GM12878 (cell line): ENCODE data around the gene BAIAP2L1. TPM values are rescaled to one million over a fixed set of nuclear protein-coding genes. Genes with fewer than 3 reads are reported as not detected.

Experiments
- ATAC-seq: fragments of 200-7000 bp; cut with Tn5 transposase; 3 replicates; pipeline ENCODE4 v1.9.1; 2020; ENCODE audit warnings: mild to moderate bottlenecking, moderate library complexity
- BruUV-seq: library from RNA; stranded (reverse); fragments of 400-500 nt; replicated peaks from 2 replicates; lab custom pipeline; 2021; lab: Mats Ljungman, UMichigan
- CTCF ChIA-PET: fragments of 300-600 bp; sonication (Branson Sonifier 250); formaldehyde crosslinking; extraction: SDS; loops from one replicate; lab custom pipeline; 2021; ENCODE audit warnings: inconsistent platforms; lab: Yijun Ruan, JAX
- POLR2A ChIA-PET: fragments of 350-600 bp; formaldehyde crosslinking; extraction: SDS; loops from one replicate; lab custom pipeline; 2021; ENCODE audit warnings: inconsistent platforms; lab: Charles Lee
- RAD21 ChIA-PET: fragments of 300-600 bp; sonication (Branson Sonifier 250); formaldehyde crosslinking; loops from one replicate; lab custom pipeline; 2023; ENCODE audit warnings: antibody characterized with exemption; ENCODE audit not compliant: unreplicated experiment; lab: Charles Lee
- SMC1A ChIA-PET: fragments of 300-600 bp; sonication (Branson Sonifier 250); formaldehyde crosslinking; loops from one replicate; lab custom pipeline; 2023; ENCODE audit not compliant: unreplicated experiment, uncharacterized antibody; lab: Charles Lee
- DNase-seq: peaks from one replicate; pipeline ENCODE4 v3.0.0-alpha.2; 2011; ENCODE audit warnings: low read depth, low spot score
- FAIRE-seq: peaks from 3 replicates; lab custom pipeline; 2011; peaks lifted over from hg19 to GRCh38; lab: Jason Lieb, UNC
- H2AFZ ChIP-seq: 2 replicates; pipeline ENCODE4 v1.6.0; 2011; ENCODE audit warnings: low read depth, low read length, control low read depth; ENCODE audit not compliant: control insufficient read depth
- H3K27ac ChIP-seq: 2 replicates; pipeline ENCODE4 v1.5.1; 2011; ENCODE audit warnings: control low read depth; ENCODE audit not compliant: control insufficient read depth, insufficient read depth
- H3K27me3 ChIP-seq, 2 experiments: replicated peaks in 1 of 2; 2 replicates each; pipeline versions ENCODE4 v1.6.0 to v1.6.1; 2011; ENCODE audit warnings: low read length in 1 of 2; ENCODE audit not compliant: control insufficient read depth in 2 of 2, insufficient read depth in 2 of 2
- H3K36me3 ChIP-seq, 2 experiments: 2 replicates each; pipeline ENCODE4 v1.5.1; 2011; ENCODE audit warnings: low read length in 1 of 2; ENCODE audit not compliant: control insufficient read depth in 2 of 2, insufficient read depth in 2 of 2
- H3K4me1 ChIP-seq: 2 replicates; pipeline ENCODE4 v1.6.1; 2011; ENCODE audit warnings: mild to moderate bottlenecking, low read length, moderate library complexity, mixed read lengths; ENCODE audit not compliant: control insufficient read depth, insufficient read depth
- H3K4me2 ChIP-seq: 2 replicates; pipeline ENCODE4 v1.6.0; 2011; ENCODE audit warnings: control low read depth; ENCODE audit not compliant: control insufficient read depth, insufficient read depth
- H3K4me3 ChIP-seq: fragments of 200-600 bp; sonication (generic); 2 replicates; pipeline ENCODE4 v1.5.1; 2016
- H3K79me2 ChIP-seq: 2 replicates; pipeline ENCODE4 v1.6.0; 2011; ENCODE audit warnings: low read length; ENCODE audit not compliant: control insufficient read depth, insufficient read depth
- H3K9ac ChIP-seq: 2 replicates; pipeline ENCODE4 v1.8.0; 2011; ENCODE audit warnings: low read length, control low read depth, mixed read lengths; ENCODE audit not compliant: control insufficient read depth, insufficient read depth
- H3K9me3 ChIP-seq: replicated peaks from 3 replicates; pipeline ENCODE4 v1.5.1; 2011; ENCODE audit warnings: mild to moderate bottlenecking, low read length; ENCODE audit not compliant: control insufficient read depth, insufficient read depth
- H4K20me1 ChIP-seq: 2 replicates; pipeline ENCODE4 v1.6.0; 2011; ENCODE audit not compliant: control insufficient read depth, insufficient read depth
- BMI1 ChIP-seq: fragments of 450-650 bp; IDR thresholded peaks from 2 replicates; pipeline ENCODE4 v1.6.1; 2016; ENCODE audit warnings: mild to moderate bottlenecking, moderate library complexity, borderline replicate concordance
- BRCA1 ChIP-seq: IDR thresholded peaks from 2 replicates; pipeline ENCODE4 v1.6.1; 2011; ENCODE audit warnings: low read depth, low read length, improper control_type of control experiment
- GATAD2B ChIP-seq: fragments of 450-650 bp; conservative IDR thresholded peaks from 2 replicates; pipeline ENCODE4 v1.6.1; 2017; ENCODE audit warnings: low read depth, mild to moderate bottlenecking, moderate library complexity
- HDGF ChIP-seq: fragments of 450-650 bp; IDR thresholded peaks from 2 replicates; pipeline ENCODE4 v1.6.1; 2016; ENCODE audit warnings: antibody characterized with exemption
- IKZF2 ChIP-seq, 2 experiments: fragments of 450-650 bp; IDR thresholded peaks; 2 replicates each; pipeline ENCODE4 v1.6.1; 2017; ENCODE audit warnings: mild to moderate bottlenecking in 2 of 2, moderate library complexity in 2 of 2
- JUND ChIP-seq: IDR thresholded peaks from 2 replicates; pipeline ENCODE4 v1.6.1; 2012; ENCODE audit warnings: low read depth, mild to moderate bottlenecking, low read length, improper control_type of control experiment, moderate library complexity
- KDM1A ChIP-seq: fragments of 200-600 bp; sonication (generic); IDR thresholded peaks from 2 replicates; pipeline ENCODE4 v1.6.1; 2016; ENCODE audit warnings: borderline replicate concordance
- NRF1 ChIP-seq: conservative IDR thresholded peaks from 2 replicates; pipeline ENCODE4 v1.6.1; 2011; ENCODE audit warnings: mild to moderate bottlenecking, low read depth, low read length, improper control_type of control experiment
- POU2F2 ChIP-seq: IDR thresholded peaks from 3 replicates; pipeline ENCODE4 v1.6.1; 2011; ENCODE audit warnings: low read depth, mild to moderate bottlenecking, low read length, borderline replicate concordance
- SMARCA5 ChIP-seq: fragments of 450-650 bp; IDR thresholded peaks from 2 replicates; pipeline ENCODE4 v1.6.1; 2017; ENCODE audit warnings: mild to moderate bottlenecking
- SRF ChIP-seq, 2 experiments: IDR thresholded peaks; 2 replicates each; pipeline ENCODE4 v1.6.1; 2011; ENCODE audit warnings: low read depth in 2 of 2, low read length in 2 of 2, mild to moderate bottlenecking in 1 of 2, moderate library complexity in 1 of 2
- WGBS: methylation state at CpG from one replicate; pipeline ENCODE4 v1.1.6; 2016; ENCODE audit warnings: low lambda C conversion rate; ENCODE audit not compliant: insufficient replicate concordance, insufficient coverage; ENCODE audit errors: missing lambda C conversion rate; 5-methylcytosine and 5-hydroxymethylcytosine counted together
- in situ Hi-C: fragments of 300-500 bp; cut with MboI; formaldehyde crosslinking; loops from 9 replicates; pipeline ENCODE4 v1.14.3; 2018; ENCODE audit warnings: mixed read lengths
- intact Hi-C: fragments of 100-400 bp; cut with micrococcal nuclease; formaldehyde crosslinking; loops from one replicate; pipeline ENCODE4 v1.14.2; 2022; ENCODE audit not compliant: unreplicated experiment
- polyA plus RNA-seq, 11 experiments: library from polyadenylated mRNA; depleted of rRNA in 4 of 11; unstranded in 6 of 11; stranded (reverse) in 5 of 11; fragments of >200 nt; fragmentation: Nextera tagmentation in 4 of 11; fragmentation: Illumina TruSeq in 1 of 11; extraction: Ambion mirVana in 4 of 11; extraction: Trizol in 1 of 11; gene quantifications; 1 replicate in 1 of 11; 2 replicates in 10 of 11; pipeline versions ENCODE4 v1.2.1 to v1.2.3, GENCODE V29; 2011 to 2016; ENCODE audit warnings: inconsistent platforms in 2 of 11, missing spikeins in 2 of 11, low read depth in 1 of 11
- total RNA-seq, 4 experiments: library from RNA; depleted of rRNA in 3 of 4; stranded (reverse); fragments of >200 nt in 3 of 4; fragmentation: Illumina TruSeq in 1 of 4; extraction: Trizol in 1 of 4; gene quantifications; 2 replicates each; pipeline versions ENCODE4 v1.2.1 to v1.2.3, GENCODE V29; 2013 to 2021
- TF ChIP-seq, protein P1 (sequence below): IDR thresholded peaks from 2 replicates; pipeline ENCODE4 v1.6.1; 2012; ENCODE audit warnings: low read length, inconsistent platforms
- TF ChIP-seq, protein P2 (sequence below): fragments of 150-350 bp; IDR thresholded peaks from 2 replicates; pipeline ENCODE4 v1.6.1; 2016; ENCODE audit warnings: low read depth, low read length

BAIAP2L1 gene
- total and polyA plus RNA-seq, 10 of the 15 experiments (the other 5 are each of a cell fraction or from before 2014, with no cell fraction given) = 8.9 to 60.2 (median 35.7) TPM

DNA sequence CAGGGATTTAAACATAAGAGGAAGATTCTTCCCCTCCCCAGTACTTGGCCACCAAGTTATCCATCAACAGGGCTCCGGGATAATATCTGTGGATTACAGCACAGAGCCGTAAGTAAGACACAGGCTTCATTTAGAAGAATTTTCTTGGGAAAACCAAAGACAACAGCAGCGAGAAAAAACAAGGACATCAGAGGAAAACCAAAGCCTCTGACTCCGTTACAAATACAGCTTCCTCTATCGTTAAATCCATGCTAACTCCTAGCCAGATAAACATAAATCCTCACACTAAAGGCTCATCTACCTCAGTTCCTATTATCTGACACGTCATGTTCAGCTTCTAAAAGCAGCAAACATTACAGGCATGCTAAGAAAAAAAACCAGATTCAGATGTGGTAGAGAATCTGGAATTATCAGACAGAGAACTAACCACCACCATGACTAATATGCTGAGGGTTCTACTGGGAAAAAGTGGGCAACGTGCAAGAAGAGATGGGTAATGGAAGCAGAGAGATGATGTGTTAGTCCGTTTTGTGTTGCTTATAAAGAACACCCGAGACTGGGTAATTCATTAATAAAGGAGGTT lies 71.0 kb downstream of the BAIAP2L1 start:
- Histone ChIP-seq H3K9me3 (no peaks in the 10 kb centered on the region; the same call in 1 of the 3 replicates), H3K27ac (no peak overlapping the region), H3K27me3 (no peaks in the 10 kb centered on the region), H4K20me1 (no peaks in the 10 kb centered on the region), H2AFZ (no peak overlapping the region), H3K4me3 (no peak overlapping the region), H3K36me3 (peaks cover 0 to 2% of the 10 kb centered on the region in 2 experiments; a peak in 1 of 4 replicates), H3K4me2 (no peak overlapping the region), H3K9ac (no peak overlapping the region), H3K4me1 (no peaks in the 10 kb centered on the region), H3K79me2 (no peaks in the 10 kb centered on the region)
- SMC1A ChIA-PET = no interaction called here
- CTCF ChIA-PET = no interaction called here
- RAD21 ChIA-PET = no interaction called here
- DNase-seq (no peak), FAIRE-seq (no peak), ATAC-seq (no peak)
- in situ Hi-C loops = no loop called here
- WGBS = 82% methylated on average over 9 of the region's 9 CpGs
- intact Hi-C loops = no loop called here
- POLR2A ChIA-PET = no interaction called here
- no TSS peak for BruUV-seq
- TF ChIP-seq, protein P1, sequence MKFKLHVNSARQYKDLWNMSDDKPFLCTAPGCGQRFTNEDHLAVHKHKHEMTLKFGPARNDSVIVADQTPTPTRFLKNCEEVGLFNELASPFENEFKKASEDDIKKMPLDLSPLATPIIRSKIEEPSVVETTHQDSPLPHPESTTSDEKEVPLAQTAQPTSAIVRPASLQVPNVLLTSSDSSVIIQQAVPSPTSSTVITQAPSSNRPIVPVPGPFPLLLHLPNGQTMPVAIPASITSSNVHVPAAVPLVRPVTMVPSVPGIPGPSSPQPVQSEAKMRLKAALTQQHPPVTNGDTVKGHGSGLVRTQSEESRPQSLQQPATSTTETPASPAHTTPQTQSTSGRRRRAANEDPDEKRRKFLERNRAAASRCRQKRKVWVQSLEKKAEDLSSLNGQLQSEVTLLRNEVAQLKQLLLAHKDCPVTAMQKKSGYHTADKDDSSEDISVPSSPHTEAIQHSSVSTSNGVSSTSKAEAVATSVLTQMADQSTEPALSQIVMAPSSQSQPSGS = no peak
- no peak for TF ChIP-seq POU2F2

DNA sequence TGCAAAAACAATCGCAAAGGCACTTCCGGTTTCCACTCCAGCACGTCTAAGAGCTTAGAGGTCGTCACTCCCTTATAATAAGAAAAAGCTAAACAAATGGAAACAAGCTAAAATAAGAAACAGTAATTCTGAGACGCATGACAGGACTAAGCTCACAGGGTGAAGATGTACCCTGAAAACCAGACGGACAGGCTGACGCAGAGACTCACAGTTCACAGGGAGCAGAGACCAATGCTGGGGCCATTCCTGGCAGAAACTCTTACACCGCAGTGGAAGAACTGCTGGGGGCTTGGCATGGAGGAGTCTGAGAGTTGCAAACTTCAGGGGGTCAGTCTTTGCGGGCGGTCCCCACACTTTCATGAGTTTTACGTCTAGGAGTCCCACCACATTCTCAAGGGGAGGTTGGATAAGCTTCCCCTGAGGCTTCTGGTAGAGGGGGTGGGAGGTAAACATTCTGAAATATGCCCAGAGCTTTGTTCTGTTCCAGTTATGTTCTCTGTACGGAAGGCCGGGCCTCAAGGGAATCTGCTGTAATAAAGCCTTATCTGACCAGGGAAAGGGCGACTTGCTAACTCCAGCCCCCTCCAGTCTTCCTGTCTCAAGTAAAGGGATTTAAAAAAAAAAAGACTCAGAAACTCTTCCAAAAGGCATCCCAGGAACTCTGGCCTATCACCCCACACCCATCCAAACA lies 71.6 kb downstream of the BAIAP2L1 start:
- DNase-seq = no peak
- H3K9ac ChIP-seq = no peak overlapping the region
- H3K27me3 ChIP-seq = no peaks in the 10 kb centered on the region
- H3K4me1 ChIP-seq = no peaks in the 10 kb centered on the region
- no peak overlapping the region for H2AFZ ChIP-seq
- 73% methylated on average over 14 of the region's 14 CpGs for whole genome bisulfite sequencing
- ChIA-PET SMC1A (no interaction called here), CTCF (no interaction called here), POLR2A (interaction anchor here (0.6 kb wide), 1 partner anchor 63 kb away, joined by 3 read pairs; no protein-coding TSS in a partner anchor), RAD21 (no interaction called here)
- intact Hi-C loops = no loop called here
- FAIRE-seq = no peak
- in situ Hi-C loops = no loop called here
- peaks cover 0 to 2% of the 10 kb centered on the region in 2 experiments; a peak in 1 of 4 replicates for H3K36me3 ChIP-seq
- no peak for ATAC-seq
- H3K27ac ChIP-seq = no peak overlapping the region
- no peak overlapping the region for H3K4me2 ChIP-seq
- no peaks in the 10 kb centered on the region for H3K79me2 ChIP-seq
- no peaks in the 10 kb centered on the region; the same call in 1 of the 3 replicates for H3K9me3 ChIP-seq
- BruUV-seq = no TSS peak
- H4K20me1 ChIP-seq = no peaks in the 10 kb centered on the region
- no peak overlapping the region for H3K4me3 ChIP-seq
- TF ChIP-seq IKZF2 (IDR thresholded peaks at IDR 0.05) (no peak), NRF1 (no peak), BRCA1 (no peak), SRF (IDR thresholded peaks at IDR 0.05; ENCODE audit: low read depth in 2 of 2, low read length in 2 of 2) (no peak), BMI1 (no peak), SMARCA5 (no peak), KDM1A (no peak), HDGF (no peak), GATAD2B (no peak), JUND (no peak)
- TF ChIP-seq, protein P2, sequence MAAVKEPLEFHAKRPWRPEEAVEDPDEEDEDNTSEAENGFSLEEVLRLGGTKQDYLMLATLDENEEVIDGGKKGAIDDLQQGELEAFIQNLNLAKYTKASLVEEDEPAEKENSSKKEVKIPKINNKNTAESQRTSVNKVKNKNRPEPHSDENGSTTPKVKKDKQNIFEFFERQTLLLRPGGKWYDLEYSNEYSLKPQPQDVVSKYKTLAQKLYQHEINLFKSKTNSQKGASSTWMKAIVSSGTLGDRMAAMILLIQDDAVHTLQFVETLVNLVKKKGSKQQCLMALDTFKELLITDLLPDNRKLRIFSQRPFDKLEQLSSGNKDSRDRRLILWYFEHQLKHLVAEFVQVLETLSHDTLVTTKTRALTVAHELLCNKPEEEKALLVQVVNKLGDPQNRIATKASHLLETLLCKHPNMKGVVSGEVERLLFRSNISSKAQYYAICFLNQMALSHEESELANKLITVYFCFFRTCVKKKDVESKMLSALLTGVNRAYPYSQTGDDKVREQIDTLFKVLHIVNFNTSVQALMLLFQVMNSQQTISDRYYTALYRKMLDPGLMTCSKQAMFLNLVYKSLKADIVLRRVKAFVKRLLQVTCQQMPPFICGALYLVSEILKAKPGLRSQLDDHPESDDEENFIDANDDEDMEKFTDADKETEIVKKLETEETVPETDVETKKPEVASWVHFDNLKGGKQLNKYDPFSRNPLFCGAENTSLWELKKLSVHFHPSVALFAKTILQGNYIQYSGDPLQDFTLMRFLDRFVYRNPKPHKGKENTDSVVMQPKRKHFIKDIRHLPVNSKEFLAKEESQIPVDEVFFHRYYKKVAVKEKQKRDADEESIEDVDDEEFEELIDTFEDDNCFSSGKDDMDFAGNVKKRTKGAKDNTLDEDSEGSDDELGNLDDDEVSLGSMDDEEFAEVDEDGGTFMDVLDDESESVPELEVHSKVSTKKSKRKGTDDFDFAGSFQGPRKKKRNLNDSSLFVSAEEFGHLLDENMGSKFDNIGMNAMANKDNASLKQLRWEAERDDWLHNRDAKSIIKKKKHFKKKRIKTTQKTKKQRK = no peak
